Progenitor cell of endocrine pancreas (in vitro differentiated cells): ENCODE results near the gene ABCA12. TPM values are rescaled to one million over a fixed set of nuclear protein-coding genes. Genes with fewer than 3 reads are reported as not detected.

ENCODE experiments used
- DNase-seq: peaks from one replicate; pipeline ENCODE4 v3.0.0; 2021; ENCODE audit warnings: low spot score; ENCODE audit not compliant: unreplicated experiment
- H3K27ac Mint-ChIP-seq: 2 replicates; pipeline ENCODE4 v1.8.0; 2021; ENCODE audit warnings: mild to moderate bottlenecking, moderate library complexity, mixed read lengths
- H3K27me3 Mint-ChIP-seq: 2 replicates; pipeline ENCODE4 v1.8.0; 2021; ENCODE audit warnings: mixed read lengths
- H3K36me3 Mint-ChIP-seq: 2 replicates; pipeline ENCODE4 v1.8.0; 2022; ENCODE audit warnings: mixed read lengths; ENCODE audit not compliant: insufficient read depth
- H3K4me1 Mint-ChIP-seq: 2 replicates; pipeline ENCODE4 v1.8.0; 2021; ENCODE audit warnings: low read depth, mixed read lengths
- H3K4me3 Mint-ChIP-seq: 2 replicates; pipeline ENCODE4 v1.8.0; 2021; ENCODE audit warnings: low read depth, mild to moderate bottlenecking, moderate library complexity, mixed read lengths
- H3K9me3 Mint-ChIP-seq: 2 replicates; pipeline ENCODE4 v1.8.0; 2021; ENCODE audit warnings: low read depth, mixed read lengths
- total RNA-seq: library from RNA; stranded (reverse); gene quantifications from 2 replicates; pipeline ENCODE4 v1.2.1, GENCODE V29; 2021
- TF ChIP-seq, protein P1 (sequence below): fragments of 200-600 bp; sonication (generic); IDR thresholded peaks from one replicate; pipeline ENCODE4 v1.5.0; 2021; ENCODE audit warnings: antibody characterized with exemption, mild to moderate bottlenecking; ENCODE audit not compliant: unreplicated experiment

ABCA12 gene
- total RNA-seq, 1 donor from 2014 or later: 0.19 TPM

DNA sequence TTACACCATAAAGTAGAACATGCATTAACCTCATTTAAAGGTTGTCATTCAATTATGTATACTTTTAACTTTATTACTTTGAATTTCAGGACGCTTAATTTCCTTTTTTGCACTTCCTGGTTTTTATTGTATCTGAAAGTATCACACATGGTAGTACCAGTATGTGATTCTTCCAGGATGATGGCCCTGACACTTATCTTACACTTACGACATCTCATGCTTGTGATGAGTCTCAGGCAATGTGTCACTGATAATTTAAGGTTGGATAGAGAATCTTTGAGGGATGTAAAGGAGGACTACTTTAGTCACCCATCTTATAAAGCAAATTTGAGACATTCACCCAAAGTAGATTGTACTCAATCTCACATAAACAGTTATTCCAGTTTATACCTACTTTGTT, 74.9 kb downstream of the ABCA12 start:
- Mint-ChIP-seq H3K4me3 (no peak overlapping the region), H3K36me3 (no peaks in the 10 kb centered on the region), H3K27me3 (no peaks in the 10 kb centered on the region), H3K27ac (no peak overlapping the region), H3K4me1 (no peaks in the 10 kb centered on the region), H3K9me3 (no peaks in the 10 kb centered on the region)
- no peak for DNase-seq
- TF ChIP-seq, protein P1, sequence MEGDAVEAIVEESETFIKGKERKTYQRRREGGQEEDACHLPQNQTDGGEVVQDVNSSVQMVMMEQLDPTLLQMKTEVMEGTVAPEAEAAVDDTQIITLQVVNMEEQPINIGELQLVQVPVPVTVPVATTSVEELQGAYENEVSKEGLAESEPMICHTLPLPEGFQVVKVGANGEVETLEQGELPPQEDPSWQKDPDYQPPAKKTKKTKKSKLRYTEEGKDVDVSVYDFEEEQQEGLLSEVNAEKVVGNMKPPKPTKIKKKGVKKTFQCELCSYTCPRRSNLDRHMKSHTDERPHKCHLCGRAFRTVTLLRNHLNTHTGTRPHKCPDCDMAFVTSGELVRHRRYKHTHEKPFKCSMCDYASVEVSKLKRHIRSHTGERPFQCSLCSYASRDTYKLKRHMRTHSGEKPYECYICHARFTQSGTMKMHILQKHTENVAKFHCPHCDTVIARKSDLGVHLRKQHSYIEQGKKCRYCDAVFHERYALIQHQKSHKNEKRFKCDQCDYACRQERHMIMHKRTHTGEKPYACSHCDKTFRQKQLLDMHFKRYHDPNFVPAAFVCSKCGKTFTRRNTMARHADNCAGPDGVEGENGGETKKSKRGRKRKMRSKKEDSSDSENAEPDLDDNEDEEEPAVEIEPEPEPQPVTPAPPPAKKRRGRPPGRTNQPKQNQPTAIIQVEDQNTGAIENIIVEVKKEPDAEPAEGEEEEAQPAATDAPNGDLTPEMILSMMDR: no peak

DNA sequence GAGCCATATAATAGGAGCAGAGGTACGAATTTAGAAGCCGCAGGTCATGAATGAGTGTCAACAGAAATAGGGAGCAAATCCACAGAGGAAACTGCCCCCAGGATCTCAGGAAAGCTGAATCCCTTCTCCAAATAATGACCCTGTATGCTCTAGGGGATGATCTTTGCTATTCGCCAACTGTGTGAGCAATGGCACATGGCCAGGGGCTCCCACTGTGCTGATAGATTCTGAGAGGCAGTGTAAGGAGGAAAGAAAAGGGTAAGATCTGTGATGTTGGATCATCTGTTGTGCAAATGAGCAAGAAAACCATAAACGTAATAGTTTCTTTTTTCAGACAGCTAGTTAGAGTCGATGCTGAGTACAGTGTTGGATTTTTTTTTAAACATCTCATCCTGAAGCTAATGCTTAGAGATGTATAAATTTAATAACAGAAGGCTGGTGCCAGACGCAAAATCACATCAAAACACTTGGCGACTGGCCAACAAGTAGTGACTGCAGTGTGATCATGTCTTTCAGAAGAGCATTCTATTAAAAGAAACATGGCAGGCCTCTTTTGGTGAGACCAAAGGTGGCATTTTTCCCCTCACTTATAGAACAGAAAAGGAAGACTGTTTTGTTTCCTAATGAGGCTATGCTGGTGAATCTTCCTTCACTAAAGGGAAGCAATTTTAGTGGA, 77.4 kb downstream of the ABCA12 start:
- Mint-ChIP-seq H3K27me3 (no peaks in the 10 kb centered on the region), H3K36me3 (no peaks in the 10 kb centered on the region), H3K4me1 (no peaks in the 10 kb centered on the region), H3K27ac (no peak overlapping the region), H3K4me3 (no peak overlapping the region), H3K9me3 (no peaks in the 10 kb centered on the region)
- DNase-seq: no peak
- TF ChIP-seq, protein P1: no peak

DNA sequence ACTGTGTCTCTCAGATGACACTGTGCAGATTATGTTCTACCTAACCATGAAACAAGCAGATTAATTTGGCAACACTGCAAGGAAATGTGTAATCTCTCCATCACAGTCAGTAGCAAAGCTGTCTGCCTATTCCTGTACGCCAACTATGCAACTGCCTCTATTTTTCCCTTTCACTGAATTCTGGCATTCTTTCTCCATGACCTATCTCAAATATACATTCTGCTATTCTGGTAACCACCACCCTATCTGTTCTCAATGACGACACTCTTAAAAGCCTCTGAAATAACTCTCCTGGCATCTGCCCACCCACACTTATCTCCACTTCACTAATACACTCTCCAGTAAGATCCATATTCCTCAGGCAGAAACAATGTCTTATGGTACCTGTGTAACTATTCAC, 78.7 kb downstream of the ABCA12 start:
- Mint-ChIP-seq H3K4me1 (no peaks in the 10 kb centered on the region), H3K27ac (no peak overlapping the region), H3K9me3 (no peaks in the 10 kb centered on the region), H3K4me3 (no peak overlapping the region), H3K36me3 (no peaks in the 10 kb centered on the region), H3K27me3 (no peaks in the 10 kb centered on the region)
- no peak for DNase-seq
- TF ChIP-seq, protein P1: no peak

DNA sequence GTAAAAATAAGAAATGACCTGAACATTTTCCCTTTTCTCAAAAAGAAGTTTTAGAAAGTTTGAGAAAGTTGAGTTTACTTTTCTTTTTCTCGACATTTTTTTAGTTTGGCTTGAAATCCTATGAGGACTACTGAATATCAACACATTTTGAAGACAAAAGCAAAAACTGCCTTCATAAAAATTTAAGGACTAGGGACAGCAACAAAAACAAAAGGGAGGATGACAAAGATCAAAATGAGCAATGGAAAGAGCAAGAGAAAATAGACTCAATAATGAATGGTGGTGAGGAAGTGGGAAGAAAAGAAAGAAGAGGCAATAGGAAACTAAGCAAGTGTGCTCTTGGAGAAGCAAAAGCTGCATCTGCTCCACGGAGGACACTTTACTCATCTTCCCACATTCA, 82.5 kb downstream of the ABCA12 start:
- Mint-ChIP-seq H3K4me3 (no peak overlapping the region), H3K27me3 (no peaks in the 10 kb centered on the region), H3K27ac (no peak overlapping the region), H3K36me3 (no peaks in the 10 kb centered on the region), H3K9me3 (no peaks in the 10 kb centered on the region), H3K4me1 (no peaks in the 10 kb centered on the region)
- no peak for DNase-seq
- TF ChIP-seq, protein P1: no peak

DNA sequence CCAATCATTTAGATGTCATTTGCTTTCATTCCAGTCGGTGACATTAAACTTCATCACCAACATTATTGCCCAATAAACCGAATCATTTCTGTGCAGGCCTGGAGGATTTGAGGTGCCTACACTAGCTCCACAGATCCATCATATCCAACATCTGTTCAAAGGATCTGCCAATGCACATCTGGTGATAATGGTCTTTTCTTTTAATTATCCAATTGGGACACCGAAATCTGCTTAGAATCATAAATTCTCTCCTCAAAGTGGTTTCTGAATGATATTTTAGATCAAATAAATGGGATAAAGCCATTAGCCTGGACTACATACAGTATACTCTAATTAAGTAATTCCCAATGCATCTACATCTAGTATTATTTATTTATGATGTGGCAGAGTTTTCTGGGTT, 85.6 kb downstream of the ABCA12 start:
- no peaks in the 10 kb centered on the region for H3K36me3 Mint-ChIP-seq
- H3K4me3 Mint-ChIP-seq: no peak overlapping the region
- H3K27me3 Mint-ChIP-seq: no peaks in the 10 kb centered on the region
- no peak for DNase-seq
- TF ChIP-seq, protein P1: no peak
- no peaks in the 10 kb centered on the region for H3K4me1 Mint-ChIP-seq
- H3K27ac Mint-ChIP-seq: no peak overlapping the region
- H3K9me3 Mint-ChIP-seq: peaks cover 4% of the 10 kb centered on the region
